Activated T-cell treated with anti-CD3 and anti-CD28 coated beads, Interleukin-2, amount 50 U/mL, for 1 hour (primary cell): ENCODE measurements around the gene KLK13.

ENCODE experiments used
- DNase-seq: peaks from one replicate; pipeline ENCODE4 v3.0.0-alpha.2; 2020

Gene KLK13

GRCh38 chr19:51018745-51019543 lies 45.9 kb downstream of the KLK13 start:
- DNase-seq: no peak

DNA sequence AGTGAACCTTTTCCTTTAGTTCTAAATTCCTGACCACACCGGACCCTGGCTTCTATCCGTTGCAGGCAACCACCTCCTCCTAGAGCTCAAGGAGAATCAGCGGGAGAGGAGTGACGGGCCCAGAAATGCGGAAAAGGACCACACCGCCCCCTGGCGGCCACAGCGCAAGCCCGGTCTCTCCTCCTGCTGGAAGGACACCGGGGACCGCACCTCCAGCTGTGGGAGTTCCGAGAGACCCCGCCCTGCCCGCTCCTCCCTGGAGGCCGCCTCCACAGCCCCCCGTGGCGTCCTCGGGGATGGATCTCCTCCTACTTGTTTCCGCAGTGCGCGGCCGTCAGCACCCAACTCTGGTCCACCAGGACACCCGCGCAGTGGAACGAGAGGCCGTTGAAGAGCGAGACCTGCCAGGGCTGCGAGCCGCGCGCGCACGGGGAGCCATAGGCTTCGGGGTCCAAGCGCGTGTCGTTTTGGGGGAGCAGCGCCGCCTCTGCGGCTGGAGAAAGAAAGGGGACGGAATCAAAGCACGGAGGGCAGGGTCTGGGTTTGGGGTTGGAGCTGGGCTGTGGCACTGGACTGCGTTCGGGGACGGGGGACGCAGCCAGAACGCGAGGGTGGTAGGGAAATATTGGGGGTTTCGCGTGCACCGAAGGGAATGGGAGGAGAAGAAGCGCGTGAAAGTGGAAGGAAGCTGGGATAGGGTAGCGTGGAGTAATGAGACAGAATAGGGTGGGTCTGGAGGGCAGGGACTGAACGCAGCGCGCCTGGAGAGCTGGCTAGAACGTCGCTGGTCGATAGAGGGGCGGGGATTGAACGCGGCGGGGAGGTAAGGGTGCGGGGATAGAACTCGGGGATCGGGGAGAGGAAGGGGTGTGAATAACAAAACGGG lies 47.9 kb downstream of the KLK13 start:
- DNase-seq: peak; percentile 51

DNA sequence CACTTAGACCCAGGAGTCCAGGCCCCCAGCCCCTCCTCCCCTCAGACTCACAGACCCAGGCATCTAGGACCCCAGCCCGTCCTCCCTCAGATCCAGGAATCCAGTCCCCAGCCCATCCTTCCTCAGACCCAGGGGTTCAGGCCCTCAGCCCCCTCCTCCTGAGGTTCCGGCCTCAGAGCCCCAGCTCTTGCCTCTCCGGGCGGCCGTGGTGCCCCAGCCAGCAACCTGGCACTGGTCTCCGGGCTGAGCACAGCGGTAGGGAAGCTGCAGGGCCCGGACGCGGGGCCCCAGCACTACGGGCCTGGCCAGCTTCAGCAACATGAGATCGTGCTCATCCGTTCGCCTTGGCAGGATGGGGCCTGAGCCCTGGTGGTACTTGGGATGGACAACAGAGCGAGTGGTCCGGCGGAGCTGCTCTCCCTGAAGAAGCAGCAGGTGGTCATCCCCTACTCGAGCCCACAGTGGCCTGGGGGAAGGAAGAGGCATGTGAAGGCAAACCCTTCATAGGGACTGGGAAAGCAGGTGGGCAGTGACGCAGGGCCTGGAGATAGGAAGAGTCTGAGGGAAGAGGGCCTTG lies 49.1 kb downstream of the KLK13 start:
- DNase-seq: no peak

- no peak for DNase-seq
Observed at GRCh38 chr19:51014242-51014641, 50.6 kb downstream of the KLK13 start.

DNA sequence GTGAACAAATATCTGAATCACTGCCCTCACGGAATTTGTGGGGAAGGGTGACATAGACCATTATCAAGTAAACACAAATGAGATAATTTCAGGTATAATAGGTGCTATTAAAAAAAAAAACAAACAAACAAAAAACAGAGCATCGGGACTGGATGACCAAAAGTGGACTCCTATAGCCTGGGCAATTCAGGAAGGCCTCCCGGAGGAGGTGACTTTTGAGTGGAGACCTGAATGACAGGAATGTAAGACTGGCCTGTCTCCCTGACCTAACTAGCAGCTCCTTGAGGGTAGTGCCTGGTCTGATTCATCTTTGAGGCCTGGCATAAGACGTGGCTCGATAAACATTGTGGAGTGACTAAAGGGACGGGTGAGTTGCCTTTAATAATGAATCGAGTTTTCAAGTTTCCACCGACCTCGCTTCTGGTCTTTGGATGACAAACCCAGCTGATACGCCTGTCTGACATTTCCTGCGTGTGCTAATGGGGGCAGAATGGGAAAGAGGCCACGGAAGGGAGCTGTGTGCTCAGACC lies 52.2 kb downstream of the KLK13 start:
- no peak for DNase-seq

GRCh38 chr19:51010066-51010795 lies 54.7 kb downstream of the KLK13 start:
- DNase-seq: no peak

GRCh38 chr19:51009061-51009891 lies 55.6 kb downstream of the KLK13 start:
- no peak for DNase-seq

GRCh38 chr19:51007488-51007887 lies 57.4 kb downstream of the KLK13 start:
- no peak for DNase-seq

DNA sequence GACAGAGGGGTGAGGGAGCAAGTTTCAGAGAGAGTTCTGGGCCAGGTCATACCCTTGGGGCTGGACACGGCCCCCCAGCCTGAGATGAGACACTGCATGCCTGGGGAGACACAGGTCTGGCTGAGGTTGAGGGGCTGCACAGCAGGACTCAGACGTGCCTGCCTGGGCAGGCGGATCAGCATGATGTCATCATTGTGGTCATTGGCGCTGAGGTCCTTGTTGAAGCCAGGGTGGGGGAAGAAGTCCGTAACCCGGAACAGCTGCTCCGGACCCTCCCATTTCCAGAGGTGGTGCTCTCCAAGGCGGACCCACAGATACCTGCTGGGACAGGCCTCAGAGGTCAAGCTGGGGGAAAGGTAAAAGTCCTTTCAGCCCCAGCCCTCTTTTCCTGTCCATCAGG lies 58.5 kb downstream of the KLK13 start:
- DNase-seq: no peak
